OCI-LY7 (cell line): ENCODE measurements around the gene IL1A. TPM values are rescaled to one million over a fixed set of nuclear protein-coding genes. Genes with fewer than 3 reads are reported as not detected.
A peak's percentile ranks its signal among the peaks of the same experiment; 100 is the strongest.

Source experiments
- BruUV-seq: library from RNA; stranded (reverse); fragments of 400-500 nt; replicated peaks from 2 replicates; lab custom pipeline; 2021; lab: Mats Ljungman, UMichigan
- CTCF ChIA-PET: fragments of 300-600 bp; sonication (Branson Sonifier 250); formaldehyde crosslinking; loops from one replicate; lab custom pipeline; 2022; ENCODE audit warnings: antibody characterized with exemption; ENCODE audit not compliant: unreplicated experiment; lab: Charles Lee
- POLR2A ChIA-PET: fragments of 300-600 bp; sonication (Branson Sonifier 250); formaldehyde crosslinking; loops from one replicate; lab custom pipeline; 2022; ENCODE audit warnings: antibody characterized with exemption; lab: Charles Lee
- DNase-seq: peaks from one replicate; pipeline ENCODE4 v3.0.0-alpha.2; 2015; ENCODE audit warnings: low spot score
- H2AFZ ChIP-seq: fragments of 200-600 bp; sonication (generic), shearing (Covaris generic); 2 replicates; pipeline ENCODE4 v1.6.1; 2014; ENCODE audit warnings: mild to moderate bottlenecking, antibody characterized with exemption, low read length, moderate library complexity
- H3K27ac ChIP-seq: fragments of 200-600 bp; sonication (generic); 2 replicates; pipeline ENCODE4 v1.5.1; 2014; ENCODE audit warnings: mixed run types, low read depth, mild to moderate bottlenecking, moderate library complexity, low read length, inconsistent platforms; ENCODE audit not compliant: poor library complexity, severe bottlenecking
- H3K36me3 ChIP-seq: fragments of 200-600 bp; sonication (generic); 2 replicates; pipeline ENCODE4 v1.6.1; 2014; ENCODE audit warnings: mild to moderate bottlenecking, antibody characterized with exemption, low read length, moderate library complexity, mixed read lengths; ENCODE audit not compliant: insufficient read depth
- H3K4me1 ChIP-seq: fragments of 200-600 bp; sonication (generic); 2 replicates; pipeline ENCODE4 v1.5.1; 2014; ENCODE audit warnings: mild to moderate bottlenecking, low read length; ENCODE audit not compliant: insufficient read depth, poor library complexity, severe bottlenecking
- H3K4me2 ChIP-seq: fragments of 200-600 bp; sonication (generic); 2 replicates; pipeline ENCODE4 v1.6.1; 2014; ENCODE audit warnings: mild to moderate bottlenecking, low read length
- H3K4me3 ChIP-seq: fragments of 200-600 bp; sonication (generic); 2 replicates; pipeline ENCODE4 v1.5.1; 2014; ENCODE audit warnings: mild to moderate bottlenecking, low read depth, low read length; ENCODE audit not compliant: poor library complexity, severe bottlenecking
- H3K79me2 ChIP-seq: fragments of 200-600 bp; sonication (generic); 2 replicates; pipeline ENCODE4 v1.6.1; 2016; ENCODE audit warnings: low read depth, mild to moderate bottlenecking, low read length, moderate library complexity, mixed read lengths; ENCODE audit not compliant: insufficient read depth
- H3K9me2 ChIP-seq: fragments of 200-600 bp; sonication (generic); 2 replicates; pipeline ENCODE4 v1.6.1; 2016; ENCODE audit warnings: mild to moderate bottlenecking, low read length, mixed read lengths; ENCODE audit not compliant: insufficient read depth
- H3K9me3 ChIP-seq: fragments of 200-600 bp; sonication (generic); 2 replicates; pipeline ENCODE4 v1.6.1; 2014; ENCODE audit warnings: mild to moderate bottlenecking, mixed run types, low read length, mixed read lengths
- H4K20me1 ChIP-seq: fragments of 200-600 bp; sonication (generic); 2 replicates; pipeline ENCODE4 v1.6.1; 2014; ENCODE audit warnings: mild to moderate bottlenecking, antibody characterized with exemption, low read length, moderate library complexity, mixed read lengths; ENCODE audit not compliant: insufficient read depth
- EZH2phosphoT487 ChIP-seq: fragments of 200-600 bp; sonication (generic); IDR thresholded peaks from 2 replicates; pipeline ENCODE4 v1.6.1; 2018; ENCODE audit warnings: low read depth, borderline replicate concordance, mild to moderate bottlenecking, mixed run types, antibody characterized with exemption, low read length, moderate library complexity, mixed read lengths
- intact Hi-C: fragments of 100-400 bp; cut with micrococcal nuclease; formaldehyde crosslinking; loops from one replicate; pipeline ENCODE4 v1.10.0; 2022; ENCODE audit not compliant: unreplicated experiment
- total RNA-seq, 2 experiments: library from RNA; depleted of rRNA in 1 of 2; stranded (reverse); fragments of >200 nt in 1 of 2; shearing (Covaris generic) in 1 of 2; gene quantifications; 2 replicates each; pipeline ENCODE4 v1.2.3, GENCODE V29; 2014 to 2022
- TF ChIP-seq, protein P1 (sequence below): fragments of 200-600 bp; sonication (generic); conservative IDR thresholded peaks from 2 replicates; pipeline ENCODE4 v1.5.1; 2014; ENCODE audit warnings: mild to moderate bottlenecking, antibody characterized with exemption, low read length, moderate library complexity, mixed read lengths

The IL1A gene
- total RNA-seq, 2 experiments from 2014 or later: not detected

DNA sequence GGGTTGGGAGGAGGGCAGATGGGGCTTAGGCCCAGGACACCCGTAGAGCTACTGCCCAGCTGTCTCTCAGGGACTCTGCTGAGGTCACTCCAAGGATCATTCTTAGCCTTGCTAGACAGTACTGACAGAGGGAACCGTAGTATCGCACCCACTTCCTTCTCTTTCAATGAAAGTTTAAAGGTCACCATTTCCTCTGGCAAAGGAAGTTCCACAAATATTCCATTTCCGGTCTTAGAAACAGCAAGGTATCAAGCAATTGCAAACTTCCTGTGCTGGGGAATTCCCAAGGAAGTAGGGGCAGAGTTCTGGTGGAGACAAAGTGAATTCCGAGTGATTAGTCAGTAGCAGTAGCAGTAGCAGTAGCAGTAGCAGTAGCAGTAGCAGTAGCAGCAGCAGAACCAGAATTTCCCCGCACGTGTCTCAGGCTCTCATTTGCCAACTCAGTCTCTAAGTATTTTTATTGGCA lies 27.6 kb upstream of the IL1A start:
- POLR2A ChIA-PET: no interaction called here
- BruUV-seq: no TSS peak
- TF ChIP-seq, protein P1, sequence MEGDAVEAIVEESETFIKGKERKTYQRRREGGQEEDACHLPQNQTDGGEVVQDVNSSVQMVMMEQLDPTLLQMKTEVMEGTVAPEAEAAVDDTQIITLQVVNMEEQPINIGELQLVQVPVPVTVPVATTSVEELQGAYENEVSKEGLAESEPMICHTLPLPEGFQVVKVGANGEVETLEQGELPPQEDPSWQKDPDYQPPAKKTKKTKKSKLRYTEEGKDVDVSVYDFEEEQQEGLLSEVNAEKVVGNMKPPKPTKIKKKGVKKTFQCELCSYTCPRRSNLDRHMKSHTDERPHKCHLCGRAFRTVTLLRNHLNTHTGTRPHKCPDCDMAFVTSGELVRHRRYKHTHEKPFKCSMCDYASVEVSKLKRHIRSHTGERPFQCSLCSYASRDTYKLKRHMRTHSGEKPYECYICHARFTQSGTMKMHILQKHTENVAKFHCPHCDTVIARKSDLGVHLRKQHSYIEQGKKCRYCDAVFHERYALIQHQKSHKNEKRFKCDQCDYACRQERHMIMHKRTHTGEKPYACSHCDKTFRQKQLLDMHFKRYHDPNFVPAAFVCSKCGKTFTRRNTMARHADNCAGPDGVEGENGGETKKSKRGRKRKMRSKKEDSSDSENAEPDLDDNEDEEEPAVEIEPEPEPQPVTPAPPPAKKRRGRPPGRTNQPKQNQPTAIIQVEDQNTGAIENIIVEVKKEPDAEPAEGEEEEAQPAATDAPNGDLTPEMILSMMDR: no peak
- TF ChIP-seq EZH2phosphoT487: no peak

GRCh38 chr2:112811276-112811831 lies 27.1 kb upstream of the IL1A start:
- Histone ChIP-seq H3K9me3 (0 out of 2 replicates have a peak, but pooled peaks cover 9% of the 10 kb centered on the region), H3K36me3 (no peaks in the 10 kb centered on the region), H3K27ac (no peak overlapping the region), H2AFZ (no peak overlapping the region), H3K9me2 (no peaks in the 10 kb centered on the region), H4K20me1 (no peaks in the 10 kb centered on the region), H3K79me2 (no peaks in the 10 kb centered on the region), H3K4me3 (no peak overlapping the region), H3K4me2 (0 out of 2 replicates have a peak overlapping the region, but pooled peaks have one; percentile 25), H3K4me1 (peaks cover 10% of the 10 kb centered on the region)
- ChIA-PET CTCF (no interaction called here), POLR2A (no interaction called here)
- no TSS peak for BruUV-seq
- DNase-seq: no peak
- intact Hi-C loops: no loop called here
- TF ChIP-seq, protein P1: no peak
- TF ChIP-seq EZH2phosphoT487: no peak

More for the DNA sequence above, 27.6 kb upstream of the IL1A start:
- intact Hi-C loops: no loop called here
- Histone ChIP-seq H3K4me3 (no peak overlapping the region), H3K4me2 (0 out of 2 replicates have a peak overlapping the region, but pooled peaks have one; percentile 25), H3K79me2 (no peaks in the 10 kb centered on the region), H3K36me3 (no peaks in the 10 kb centered on the region), H3K9me3 (0 out of 2 replicates have a peak, but pooled peaks cover 6% of the 10 kb centered on the region), H4K20me1 (no peaks in the 10 kb centered on the region), H2AFZ (no peak overlapping the region), H3K27ac (no peak overlapping the region), H3K9me2 (no peaks in the 10 kb centered on the region), H3K4me1 (peaks cover 10% of the 10 kb centered on the region)
- CTCF ChIA-PET: no interaction called here
- DNase-seq: no peak

- no peak for TF ChIP-seq EZH2phosphoT487
- TF ChIP-seq, protein P1: no peak
- BruUV-seq: no TSS peak
- H3K79me2 ChIP-seq: no peaks in the 10 kb centered on the region
- H3K4me3 ChIP-seq: no peak overlapping the region
- H3K4me2 ChIP-seq: no peak overlapping the region
- ChIA-PET POLR2A (interaction anchor here (1.1 kb wide), 1 partner anchor 13 kb away, joined by 3 read pairs; no protein-coding TSS in a partner anchor), CTCF (no interaction called here)
- H3K4me1 ChIP-seq: peaks cover 10% of the 10 kb centered on the region
- no peak for DNase-seq
- H3K9me3 ChIP-seq: 0 out of 2 replicates have a peak, but pooled peaks cover 9% of the 10 kb centered on the region
- H3K36me3 ChIP-seq: no peaks in the 10 kb centered on the region
- no peak overlapping the region for H3K27ac ChIP-seq
- no peaks in the 10 kb centered on the region for H3K9me2 ChIP-seq
- no peak overlapping the region for H2AFZ ChIP-seq
- intact Hi-C loops: no loop called here
- no peaks in the 10 kb centered on the region for H4K20me1 ChIP-seq
These were observed 24.8 kb upstream of the IL1A start for GRCh38 chr2:112809112-112809511.
